Upper lobe of right lung (tissue), 1 donor: Measurements from ENCODE around the gene NPC2. TPM values are rescaled to one million over a fixed set of nuclear protein-coding genes. Genes with fewer than 3 reads are reported as not detected.
"Not testable (repeated sequence)": the region's sequence is repeated elsewhere in the genome, so short reads cannot be mapped to it uniquely, and the experiment has no call there.

Experiments used
- ATAC-seq: fragments of 200-7000 bp; cut with Tn5 transposase; one replicate; pipeline ENCODE4 v1.9.1; 2020; ENCODE audit warnings: mild to moderate bottlenecking, moderate library complexity
- DNase-seq: peaks from one replicate; pipeline ENCODE4 v3.0.0-alpha.2; 2020
- H3K27ac ChIP-seq: fragments of 200-600 bp; one replicate; pipeline ENCODE4 v1.8.0; 2022
- H3K27me3 ChIP-seq: fragments of 200-600 bp; one replicate; pipeline ENCODE4 v1.8.0; 2022; ENCODE audit warnings: mild to moderate bottlenecking
- H3K36me3 ChIP-seq: fragments of 200-600 bp; one replicate; pipeline ENCODE4 v1.8.0; 2022
- H3K4me1 ChIP-seq: fragments of 200-600 bp; one replicate; pipeline ENCODE4 v1.8.0; 2022
- H3K4me3 ChIP-seq: fragments of 200-600 bp; one replicate; pipeline ENCODE4 v1.8.0; 2022; ENCODE audit warnings: mild to moderate bottlenecking
- H3K9me3 ChIP-seq: fragments of 200-600 bp; one replicate; pipeline ENCODE4 v1.8.0; 2022
- CTCF ChIP-seq: fragments of 200-600 bp; IDR thresholded peaks from one replicate; pipeline ENCODE4 v1.8.0; 2022; ENCODE audit warnings: antibody characterized with exemption
- intact Hi-C: fragments of 100-400 bp; cut with DNase I; formaldehyde crosslinking; loops from one replicate; pipeline ENCODE4 v1.11.0; 2022
- total RNA-seq: library from RNA; stranded (reverse); fragmentation: NEBNext Ultra II Directional; extraction: Animal tissue kit (Norgen Biotek cat#: 25700); gene quantifications from one replicate; pipeline ENCODE4 v1.2.1, GENCODE V29; 2021
- donor health status: DM: no; HTN: yes; CAD: no; lungs with severe emphysema.

NPC2 gene
- total RNA-seq, 1 donor from 2014 or later, result 849 TPM

- no peak overlapping the region for H3K27ac ChIP-seq
- H3K4me1 ChIP-seq, result peaks cover 4% of the 10 kb centered on the region
- TF ChIP-seq CTCF, result no peak
- H3K36me3 ChIP-seq, result no peaks in the 10 kb centered on the region
- no peak for DNase-seq
- H3K4me3 ChIP-seq, result no peak overlapping the region
- ATAC-seq, result peak; percentile 9
- intact Hi-C loops, result no loop called here
- no peaks in the 10 kb centered on the region for H3K9me3 ChIP-seq
- H3K27me3 ChIP-seq, result no peaks in the 10 kb centered on the region
These were observed 36.2 kb downstream of the NPC2 start for GRCh38 chr14:74456684-74457564.

- H3K9me3 ChIP-seq, intact Hi-C loops, H3K4me1 ChIP-seq, H3K4me3 ChIP-seq, H3K36me3 ChIP-seq, ATAC-seq, H3K27ac ChIP-seq, H3K27me3 ChIP-seq, DNase-seq: not testable (repeated sequence)
These were observed 38.7 kb downstream of the NPC2 start for GRCh38 chr14:74454397-74454796.

- TF ChIP-seq CTCF, result no peak
These were observed 48.2 kb downstream of the NPC2 start for GRCh38 chr14:74444866-74445265.

GRCh38 chr14:74442757-74443156 is 50.3 kb downstream of the NPC2 start:
- ATAC-seq (no peak), DNase-seq (no peak)
- Histone ChIP-seq H3K4me3 (no peak overlapping the region), H3K36me3 (no peaks in the 10 kb centered on the region), H3K9me3 (no peaks in the 10 kb centered on the region), H3K4me1 (no peaks in the 10 kb centered on the region), H3K27me3 (no peaks in the 10 kb centered on the region), H3K27ac (no peak overlapping the region)
- intact Hi-C loops, result no loop called here
- no peak for TF ChIP-seq CTCF

More at GRCh38 chr14:74444866-74445265, 48.2 kb downstream of the NPC2 start:
- no peaks in the 10 kb centered on the region for H3K36me3 ChIP-seq
- H3K4me1 ChIP-seq, result no peaks in the 10 kb centered on the region
- H3K27me3 ChIP-seq, result no peaks in the 10 kb centered on the region
- ATAC-seq (no peak), DNase-seq (no peak)
- no peak overlapping the region for H3K4me3 ChIP-seq
- H3K27ac ChIP-seq, result no peak overlapping the region
- intact Hi-C loops, result no loop called here
- H3K9me3 ChIP-seq, result no peaks in the 10 kb centered on the region

GRCh38 chr14:74441113-74441512 is 52.0 kb downstream of the NPC2 start:
- no peaks in the 10 kb centered on the region for H3K4me1 ChIP-seq
- no peaks in the 10 kb centered on the region for H3K27me3 ChIP-seq
- H3K4me3 ChIP-seq, result no peak overlapping the region
- H3K36me3 ChIP-seq, result no peaks in the 10 kb centered on the region
- no peak for TF ChIP-seq CTCF
- ATAC-seq, result no peak
- H3K27ac ChIP-seq, result no peak overlapping the region
- intact Hi-C loops, result no loop called here
- DNase-seq, result no peak
- no peaks in the 10 kb centered on the region for H3K9me3 ChIP-seq

- Histone ChIP-seq H3K9me3 (no peaks in the 10 kb centered on the region), H3K4me1 (no peaks in the 10 kb centered on the region), H3K27me3 (no peaks in the 10 kb centered on the region), H3K36me3 (no peaks in the 10 kb centered on the region), H3K4me3 (no peak overlapping the region), H3K27ac (no peak overlapping the region)
- ATAC-seq (no peak), DNase-seq (no peak)
- intact Hi-C loops, result no loop called here
- TF ChIP-seq CTCF, result no peak
These were observed 54.7 kb downstream of the NPC2 start for GRCh38 chr14:74438351-74438915.
